HG03558 (cell line): ENCODE results near the gene ZNF444.
"Not testable (repeated sequence)": the region's sequence is repeated elsewhere in the genome, so short reads cannot be mapped to it uniquely, and the experiment has no call there.

ENCODE experiments used
- ATAC-seq: cut with Tn5 transposase; IDR thresholded peaks from one replicate; pipeline ENCODE4 v1.9.1; 2021; ENCODE audit warnings: moderate number of reproducible peaks; ENCODE audit not compliant: unreplicated experiment; ENCODE audit errors: extremely low read depth

Gene ZNF444

DNA sequence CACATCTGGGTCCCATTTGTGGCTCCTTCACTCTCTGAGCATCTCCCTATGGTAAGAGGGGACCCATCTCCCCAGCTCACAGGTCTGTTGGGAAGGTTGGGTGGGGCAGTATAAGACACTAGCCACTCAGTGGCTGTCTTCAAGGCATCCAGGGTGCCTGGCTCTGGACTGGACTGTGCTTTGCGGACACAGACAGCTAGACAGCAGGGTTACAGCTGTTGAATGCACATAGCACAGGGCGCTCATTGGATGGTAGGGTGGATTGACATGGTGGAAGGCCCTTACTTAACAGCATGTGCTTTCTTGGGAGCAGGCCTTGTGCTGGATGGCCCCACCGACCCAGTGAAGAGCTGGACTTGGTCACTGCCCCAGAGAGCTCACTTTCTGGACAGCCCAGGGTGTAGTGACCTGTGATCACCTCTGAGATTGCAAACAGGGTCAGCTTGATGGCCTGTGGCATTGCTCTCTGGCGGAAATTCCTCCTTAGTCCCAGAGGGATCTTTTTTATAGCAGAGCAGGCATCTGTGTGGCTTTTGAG lies 1.9 kb downstream of the ZNF444 start:
- no peak for ATAC-seq

- no peak for ATAC-seq
These were observed 3.3 kb downstream of the ZNF444 start for GRCh38 chr19:56144376-56144775.

GRCh38 chr19:56144831-56145230 lies 3.7 kb downstream of the ZNF444 start:
- no peak for ATAC-seq

DNA sequence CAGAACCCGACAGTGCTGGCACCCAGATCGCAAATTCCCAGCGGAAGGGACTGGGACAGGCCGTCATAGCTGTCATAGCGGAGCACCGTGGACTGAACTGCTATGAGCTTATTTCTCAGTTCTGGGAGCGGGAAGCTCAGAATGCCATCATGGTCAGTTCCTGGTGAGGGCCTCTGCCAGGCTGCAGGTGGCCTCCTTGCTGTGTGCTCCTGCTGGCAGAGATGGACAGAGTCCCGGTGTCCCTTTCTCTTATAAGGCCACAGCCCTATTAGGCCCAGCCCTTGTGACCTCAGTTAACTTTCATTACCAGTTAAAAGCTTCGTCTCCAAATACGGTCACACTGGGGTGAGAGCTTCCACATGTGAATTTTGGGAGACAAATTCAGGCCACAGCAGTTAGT lies 4.6 kb downstream of the ZNF444 start:
- ATAC-seq, result no peak

- ATAC-seq, result no peak
These were observed 5.8 kb downstream of the ZNF444 start for GRCh38 chr19:56146904-56147303.

DNA sequence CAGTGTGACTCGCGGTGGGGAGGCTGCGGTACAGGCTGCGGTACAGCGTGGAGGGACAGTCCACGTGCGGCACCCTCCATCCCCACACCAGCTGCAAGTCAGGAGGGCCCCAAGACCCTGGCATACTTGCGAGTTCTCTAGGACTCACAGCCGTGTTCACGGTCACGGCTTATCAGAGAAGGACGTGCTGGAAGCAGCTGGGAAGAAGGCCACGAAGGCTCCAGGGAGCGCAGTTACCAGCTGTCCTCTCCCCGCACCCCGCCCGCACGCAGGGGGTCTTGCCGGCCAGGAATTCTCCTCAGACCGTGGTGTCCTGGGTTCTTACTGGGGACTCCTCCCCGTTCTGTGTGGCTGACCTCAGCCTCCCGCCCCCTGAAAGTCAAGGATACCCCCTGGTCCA lies 6.2 kb downstream of the ZNF444 start:
- ATAC-seq, result no peak

GRCh38 chr19:56148096-56148495 lies 7.0 kb downstream of the ZNF444 start:
- ATAC-seq, result no peak

DNA sequence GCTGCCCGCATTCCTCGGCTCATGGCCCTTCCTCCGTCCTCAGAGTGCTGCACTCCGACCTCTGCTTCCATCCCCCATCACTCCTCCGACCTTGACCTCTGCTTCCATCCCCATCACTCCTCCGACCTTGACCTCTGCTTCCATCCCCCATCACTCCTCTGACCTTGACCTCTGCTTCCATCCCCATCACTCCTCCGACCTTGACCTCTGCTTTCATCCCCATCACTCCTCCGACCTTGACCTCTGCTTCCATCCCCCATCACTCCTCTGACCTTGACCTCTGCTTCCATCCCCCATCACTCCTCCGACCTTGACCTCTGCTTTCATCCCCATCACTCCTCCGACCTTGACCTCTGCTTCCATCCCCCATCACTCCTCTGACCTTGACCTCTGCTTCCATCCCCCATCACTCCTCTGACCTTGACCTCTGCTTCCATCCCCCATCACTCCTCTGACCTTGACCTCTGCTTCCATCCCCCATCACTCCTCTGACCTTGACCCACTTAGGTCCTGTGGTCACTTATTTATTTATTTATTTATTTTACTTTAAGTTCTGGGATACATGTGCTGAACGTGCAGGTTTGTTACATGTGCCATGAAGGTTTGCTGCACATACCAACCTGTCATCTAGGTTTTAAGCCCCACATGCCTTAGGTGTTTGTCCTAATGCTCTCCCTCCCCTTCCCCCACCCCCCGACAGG lies 8.0 kb downstream of the ZNF444 start:
- not testable (repeated sequence) for ATAC-seq

- ATAC-seq, result no peak
These were observed 8.6 kb downstream of the ZNF444 start for GRCh38 chr19:56149656-56150038.

- no peak for ATAC-seq
These were observed 9.3 kb downstream of the ZNF444 start for GRCh38 chr19:56150358-56150757.

GRCh38 chr19:56152644-56153043 lies 11.6 kb downstream of the ZNF444 start:
- ATAC-seq, result no peak

GRCh38 chr19:56153507-56153906 lies 12.4 kb downstream of the ZNF444 start:
- ATAC-seq, result no peak

GRCh38 chr19:56155124-56155687 lies 14.1 kb downstream of the ZNF444 start:
- ATAC-seq, result no peak

GRCh38 chr19:56156768-56157167 lies 15.7 kb downstream of the ZNF444 start:
- ATAC-seq, result no peak

- no peak for ATAC-seq
These were observed 17.2 kb downstream of the ZNF444 start for GRCh38 chr19:56158170-56158757.

GRCh38 chr19:56159009-56159559 lies 18.0 kb downstream of the ZNF444 start:
- ATAC-seq, result no peak

DNA sequence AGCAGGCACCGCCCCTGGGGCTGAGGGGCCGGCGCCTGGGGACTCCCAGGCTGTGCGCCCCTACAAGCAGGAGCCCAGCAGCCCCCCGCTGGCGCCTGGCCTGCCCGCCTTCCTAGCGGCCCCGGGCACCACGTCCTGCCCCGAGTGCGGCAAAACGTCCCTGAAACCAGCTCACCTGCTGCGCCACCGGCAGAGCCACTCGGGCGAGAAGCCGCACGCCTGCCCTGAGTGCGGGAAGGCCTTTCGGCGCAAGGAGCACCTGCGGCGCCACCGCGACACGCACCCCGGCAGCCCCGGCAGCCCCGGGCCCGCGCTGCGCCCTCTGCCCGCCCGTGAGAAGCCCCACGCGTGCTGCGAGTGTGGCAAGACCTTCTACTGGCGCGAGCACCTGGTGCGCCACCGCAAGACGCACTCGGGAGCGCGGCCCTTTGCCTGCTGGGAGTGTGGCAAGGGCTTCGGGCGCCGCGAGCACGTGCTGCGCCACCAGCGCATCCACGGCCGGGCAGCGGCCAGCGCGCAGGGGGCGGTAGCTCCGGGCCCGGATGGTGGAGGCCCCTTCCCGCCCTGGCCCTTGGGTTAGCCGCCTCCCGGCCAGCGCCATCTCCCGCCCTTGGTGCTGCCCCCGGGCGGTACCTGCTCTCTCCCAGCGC lies 18.7 kb downstream of the ZNF444 start:
- ATAC-seq, result no peak

DNA sequence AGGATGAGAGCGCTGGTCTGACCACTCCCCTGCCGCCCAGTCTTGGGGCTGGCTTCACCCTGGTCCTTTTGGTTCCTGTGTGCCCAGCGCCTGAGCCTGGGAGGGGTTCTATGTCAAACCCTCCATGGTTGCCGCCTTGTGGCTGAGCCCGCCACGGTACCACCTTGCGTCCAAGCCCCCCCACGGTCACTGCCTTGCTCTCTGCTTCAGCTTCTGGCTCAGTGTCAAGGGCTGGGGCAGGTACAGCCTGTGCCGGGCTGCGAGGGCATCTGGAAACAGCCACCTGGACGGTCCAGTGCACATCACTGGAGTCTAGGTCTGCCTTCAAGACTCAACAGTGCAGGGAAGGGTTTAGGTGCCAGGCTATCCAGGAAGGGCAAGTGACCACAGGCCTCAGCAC lies 20.4 kb downstream of the ZNF444 start:
- no peak for ATAC-seq

DNA sequence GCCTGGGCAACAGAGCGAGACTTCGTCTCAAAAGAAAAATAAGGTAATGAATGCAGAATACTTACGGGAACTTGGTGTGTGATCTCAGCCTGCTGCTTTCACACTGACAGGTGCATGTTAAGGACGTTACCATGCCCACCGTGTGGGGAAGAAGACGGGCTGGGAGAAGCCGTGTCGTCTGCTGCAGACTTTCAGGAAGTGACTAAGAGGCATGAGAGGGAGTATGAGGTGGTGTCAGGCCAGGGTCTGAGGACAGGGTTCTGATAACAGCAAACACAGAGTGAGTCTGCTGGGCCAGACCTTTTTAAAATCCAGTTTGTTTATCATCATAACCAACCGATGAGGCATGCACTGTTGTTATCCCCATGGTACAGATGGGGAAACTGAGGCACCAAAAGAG lies 21.2 kb downstream of the ZNF444 start:
- ATAC-seq, result no peak

- no peak for ATAC-seq
These were observed 22.0 kb downstream of the ZNF444 start for GRCh38 chr19:56163097-56163496.

DNA sequence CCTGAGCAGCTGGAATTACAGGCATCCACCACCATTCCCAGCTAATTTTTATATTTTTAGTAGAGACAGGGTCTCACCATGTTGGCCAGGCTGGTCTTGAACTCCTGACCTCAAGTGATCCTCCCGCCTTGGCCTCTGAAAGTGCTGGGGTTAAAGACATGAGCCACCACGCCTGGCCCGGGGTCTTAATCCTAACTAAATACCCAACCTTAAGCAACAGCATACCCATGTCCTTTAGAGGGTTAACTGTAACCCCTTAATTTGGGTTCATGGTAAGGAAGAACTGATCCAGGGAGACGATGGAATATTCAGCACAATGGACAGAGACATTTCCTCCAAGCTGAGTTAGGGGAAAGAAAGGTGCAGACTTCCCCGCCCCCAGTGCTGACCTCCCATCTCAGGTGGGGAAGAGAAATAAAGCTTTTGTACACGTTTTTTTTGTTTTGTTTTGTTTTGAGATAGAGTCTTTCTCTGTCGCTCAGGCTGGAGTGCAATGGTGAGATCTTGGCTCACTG lies 26.0 kb downstream of the ZNF444 start:
- no peak for ATAC-seq
